Measurements from ENCODE around the gene UGT1A1. TPM values are rescaled to one million over a fixed set of nuclear protein-coding genes. Genes with fewer than 3 reads are reported as not detected.

Gene UGT1A1
- total RNA-seq, 1 donor from 2014 or later, result not detected

- Mint-ChIP-seq H3K27ac (no peak overlapping the region), H3K27me3 (peaks cover 10% of the 10 kb centered on the region), H3K9me3 (no peaks in the 10 kb centered on the region), H3K4me3 (no peak overlapping the region), H3K4me1 (no peaks in the 10 kb centered on the region), H3K36me3 (ENCODE audit: low read depth) (no peaks in the 10 kb centered on the region)
- POLR2A ChIA-PET, result no interaction called here
- ATAC-seq (ENCODE audit: low read depth) (no peak), DNase-seq (no peak)
- no peak for TF ChIP-seq CTCF (IDR thresholded peaks at IDR 0.05)
- CTCF ChIA-PET, result no interaction called here
- intact Hi-C loops (cut with micrococcal nuclease), result no loop called here
These were observed 61.6 kb downstream of the UGT1A1 start for GRCh38 chr2:233821709-233822100.

- intact Hi-C loops (cut with micrococcal nuclease), result no loop called here
- DNase-seq (no peak), ATAC-seq (ENCODE audit: low read depth) (no peak)
- no peak overlapping the region for H3K27ac Mint-ChIP-seq
- CTCF ChIA-PET, result no interaction called here
- TF ChIP-seq CTCF (IDR thresholded peaks at IDR 0.05), result no peak
- no peaks in the 10 kb centered on the region for H3K9me3 Mint-ChIP-seq
- peaks cover 7% of the 10 kb centered on the region for H3K27me3 Mint-ChIP-seq
- H3K4me1 Mint-ChIP-seq, result no peaks in the 10 kb centered on the region
- H3K4me3 Mint-ChIP-seq, result no peak overlapping the region
- POLR2A ChIA-PET, result no interaction called here
- no peaks in the 10 kb centered on the region for H3K36me3 Mint-ChIP-seq (ENCODE audit: low read depth)
These were observed 62.2 kb downstream of the UGT1A1 start for GRCh38 chr2:233822101-233822771.

Other genes with a start within 250 kb of the UGT1A1 start
- gene USP40, start 193.5 kb upstream of the UGT1A1 start, total RNA-seq, result 25.5 and 30.4 TPM in 2 replicates
- gene UGT1A8, start 142.6 kb upstream of the UGT1A1 start, total RNA-seq, result not detected in 2 replicates
- gene UGT1A10, start 123.8 kb upstream of the UGT1A1 start, total RNA-seq, result not detected in 2 replicates
- not detected in 2 replicates for gene UGT1A9, start 88.4 kb upstream of the UGT1A1 start, total RNA-seq
- not detected in 2 replicates for gene UGT1A7, start 78.4 kb upstream of the UGT1A1 start, total RNA-seq
- not detected in 2 replicates for gene UGT1A6, start 67.4 kb upstream of the UGT1A1 start, total RNA-seq
- gene UGT1A5, start 47.4 kb upstream of the UGT1A1 start, total RNA-seq, result not detected in 2 replicates
- not detected in 2 replicates for gene UGT1A4, start 41.5 kb upstream of the UGT1A1 start, total RNA-seq
- not detected in 2 replicates for gene UGT1A3, start 31.2 kb upstream of the UGT1A1 start, total RNA-seq
- not detected in 2 replicates for gene MROH2A, start 18.1 kb downstream of the UGT1A1 start, total RNA-seq
- 1.0 and 1.5 TPM in 2 replicates for gene HJURP, start 94.3 kb downstream of the UGT1A1 start, total RNA-seq
- gene TRPM8, start 157.1 kb downstream of the UGT1A1 start, total RNA-seq, result not detected in 2 replicates